Upper lobe of left lung (tissue), 4 donors: ENCODE results near the gene SCPEP1.
"Not testable (repeated sequence)": the region's sequence is repeated elsewhere in the genome, so short reads cannot be mapped to it uniquely, and the experiment has no call there.

Source experiments
- CTCF ChIP-seq, 6 experiments: fragments of 450-650 bp in 4 of 6; fragments of 200-600 bp in 2 of 6; sonication (generic) in 2 of 6; IDR thresholded peaks; one replicate each; pipeline ENCODE4 v1.5.1; 2016 to 2019; ENCODE audit warnings: antibody characterized with exemption in 6 of 6
- EP300 ChIP-seq, 4 donors: sonication (generic); formaldehyde crosslinking; IDR thresholded peaks; one replicate each; pipeline ENCODE4 v1.5.1; 2017; ENCODE audit warnings: antibody characterized with exemption in 4 of 4, control low read depth in 2 of 4
- POLR2A ChIP-seq, 4 donors: fragments of 450-650 bp; IDR thresholded peaks; one replicate each; pipeline ENCODE4 v1.5.1; 2016 to 2017; ENCODE audit warnings: antibody characterized with exemption in 4 of 4, mild to moderate bottlenecking in 2 of 4

- TF ChIP-seq POLR2A, EP300, CTCF (IDR thresholded peaks at IDR 0.05): not testable (repeated sequence)
Observed at GRCh38 chr17:56965681-56966080, 12.2 kb upstream of the SCPEP1 start.
